GM12892 (cell line): Measurements from ENCODE around the gene PATJ.

Source experiments
- POLR2A ChIP-seq: IDR thresholded peaks from 2 replicates; pipeline ENCODE4 v1.6.1; 2011; ENCODE audit warnings: low read depth, low read length, control low read depth
- POLR2AphosphoS5 ChIP-seq: IDR thresholded peaks from 2 replicates; pipeline ENCODE4 v1.6.1; 2011; ENCODE audit warnings: low read depth, low read length, control low read depth

GRCh38 chr1:62034790-62035189 is 292.5 kb downstream of the PATJ start:
- TF ChIP-seq POLR2AphosphoS5 (no peak), POLR2A (no peak)
